MCF 10A (cell line): ENCODE measurements around the gene CIDEA. TPM values are rescaled to one million over a fixed set of nuclear protein-coding genes. Genes with fewer than 3 reads are reported as not detected.

ENCODE experiments used
- BruUV-seq: library from RNA; stranded (reverse); fragments of 400-500 nt; replicated peaks from 2 replicates; lab custom pipeline; 2021; lab: Mats Ljungman, UMichigan
- CTCF ChIA-PET: fragments of 300-600 bp; sonication (Branson Sonifier 250); formaldehyde crosslinking; extraction: SDS; loops from one replicate; lab custom pipeline; 2021; ENCODE audit warnings: antibody characterized with exemption, inconsistent platforms; lab: Yijun Ruan, JAX
- POLR2A ChIA-PET: fragments of 300-600, 350-650 bp; sonication (Branson Sonifier 250); formaldehyde crosslinking; extraction: SDS; loops from one replicate; lab custom pipeline; 2020; ENCODE audit warnings: antibody characterized with exemption, inconsistent platforms; lab: Yijun Ruan, JAX
- DNase-seq: peaks from one replicate; pipeline ENCODE4 v3.0.0-alpha.2; 2018; ENCODE audit not compliant: unreplicated experiment
- H3K27ac Mint-ChIP-seq: one replicate; pipeline ENCODE4 v1.8.0; 2022; ENCODE audit warnings: mild to moderate bottlenecking, low read depth, mixed read lengths; ENCODE audit not compliant: unreplicated experiment
- H3K27me3 Mint-ChIP-seq: one replicate; pipeline ENCODE4 v1.8.0; 2022; ENCODE audit warnings: mixed read lengths; ENCODE audit not compliant: insufficient read depth, unreplicated experiment
- H3K36me3 Mint-ChIP-seq: one replicate; pipeline ENCODE4 v1.8.0; 2022; ENCODE audit warnings: mild to moderate bottlenecking, moderate library complexity, mixed read lengths; ENCODE audit not compliant: insufficient read depth, unreplicated experiment
- H3K4me1 Mint-ChIP-seq: one replicate; pipeline ENCODE4 v1.8.0; 2022; ENCODE audit warnings: mixed read lengths; ENCODE audit not compliant: insufficient read depth, unreplicated experiment
- H3K4me3 Mint-ChIP-seq: one replicate; pipeline ENCODE4 v1.8.0; 2022; ENCODE audit warnings: mild to moderate bottlenecking, moderate library complexity, mixed read lengths; ENCODE audit not compliant: unreplicated experiment
- H3K9me3 Mint-ChIP-seq: one replicate; pipeline ENCODE4 v1.8.0; 2022; ENCODE audit warnings: mixed read lengths; ENCODE audit not compliant: unreplicated experiment
- intact Hi-C: fragments of 100-400 bp; cut with micrococcal nuclease; formaldehyde crosslinking; loops from 2 replicates; pipeline ENCODE4 v1.14.1; 2022
- total RNA-seq: library from RNA; stranded (reverse); gene quantifications from 2 replicates; pipeline ENCODE4 v1.2.3, GENCODE V29; 2022
- TF ChIP-seq, protein P1 (sequence below): fragments of 200-600 bp; IDR thresholded peaks from one replicate; pipeline ENCODE4 v1.8.0; 2022; ENCODE audit warnings: antibody characterized with exemption, mild to moderate bottlenecking; ENCODE audit not compliant: unreplicated experiment

The CIDEA gene
- total RNA-seq, 1 experiment from 2014 or later: not detected

DNA sequence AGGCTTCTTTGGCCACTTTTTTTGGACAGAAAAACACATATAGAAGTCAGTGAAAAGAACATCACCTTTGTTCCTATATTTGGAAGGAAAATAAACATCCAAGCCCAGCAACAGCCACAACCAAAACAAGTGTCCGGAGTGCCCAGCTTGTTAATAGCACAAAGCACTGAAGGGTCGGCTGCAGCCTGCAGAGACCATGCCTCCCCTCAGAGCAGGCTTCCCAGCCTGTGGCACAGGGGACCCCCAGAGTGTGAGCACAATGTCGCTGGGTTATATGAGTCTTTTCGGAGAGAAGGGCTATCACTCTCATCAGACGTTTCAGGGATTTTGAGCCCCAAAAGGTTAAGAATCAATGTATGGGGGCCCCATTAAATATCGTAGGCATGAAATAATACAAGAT is 6.2 kb upstream of the CIDEA start:
- intact Hi-C loops: no loop called here
- TF ChIP-seq, protein P1, sequence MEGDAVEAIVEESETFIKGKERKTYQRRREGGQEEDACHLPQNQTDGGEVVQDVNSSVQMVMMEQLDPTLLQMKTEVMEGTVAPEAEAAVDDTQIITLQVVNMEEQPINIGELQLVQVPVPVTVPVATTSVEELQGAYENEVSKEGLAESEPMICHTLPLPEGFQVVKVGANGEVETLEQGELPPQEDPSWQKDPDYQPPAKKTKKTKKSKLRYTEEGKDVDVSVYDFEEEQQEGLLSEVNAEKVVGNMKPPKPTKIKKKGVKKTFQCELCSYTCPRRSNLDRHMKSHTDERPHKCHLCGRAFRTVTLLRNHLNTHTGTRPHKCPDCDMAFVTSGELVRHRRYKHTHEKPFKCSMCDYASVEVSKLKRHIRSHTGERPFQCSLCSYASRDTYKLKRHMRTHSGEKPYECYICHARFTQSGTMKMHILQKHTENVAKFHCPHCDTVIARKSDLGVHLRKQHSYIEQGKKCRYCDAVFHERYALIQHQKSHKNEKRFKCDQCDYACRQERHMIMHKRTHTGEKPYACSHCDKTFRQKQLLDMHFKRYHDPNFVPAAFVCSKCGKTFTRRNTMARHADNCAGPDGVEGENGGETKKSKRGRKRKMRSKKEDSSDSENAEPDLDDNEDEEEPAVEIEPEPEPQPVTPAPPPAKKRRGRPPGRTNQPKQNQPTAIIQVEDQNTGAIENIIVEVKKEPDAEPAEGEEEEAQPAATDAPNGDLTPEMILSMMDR: no peak
- no TSS peak for BruUV-seq
- ChIA-PET POLR2A (interaction anchor here (1.2 kb wide), 1 partner anchor 12 kb away, joined by 3 read pairs; no protein-coding TSS in a partner anchor), CTCF (interaction anchor here (0.6 to 1.8 kb wide), 5 partner anchors 9 to 163 kb away, joined by 3 to 11 read pairs (median 3); partner anchors contain the start of gene ANKRD62)
- Mint-ChIP-seq H3K4me3 (no peak overlapping the region), H3K27ac (no peak overlapping the region), H3K9me3 (no peaks in the 10 kb centered on the region), H3K4me1 (no peaks in the 10 kb centered on the region), H3K27me3 (peaks cover 16% of the 10 kb centered on the region), H3K36me3 (no peaks in the 10 kb centered on the region)
- DNase-seq: no peak

DNA sequence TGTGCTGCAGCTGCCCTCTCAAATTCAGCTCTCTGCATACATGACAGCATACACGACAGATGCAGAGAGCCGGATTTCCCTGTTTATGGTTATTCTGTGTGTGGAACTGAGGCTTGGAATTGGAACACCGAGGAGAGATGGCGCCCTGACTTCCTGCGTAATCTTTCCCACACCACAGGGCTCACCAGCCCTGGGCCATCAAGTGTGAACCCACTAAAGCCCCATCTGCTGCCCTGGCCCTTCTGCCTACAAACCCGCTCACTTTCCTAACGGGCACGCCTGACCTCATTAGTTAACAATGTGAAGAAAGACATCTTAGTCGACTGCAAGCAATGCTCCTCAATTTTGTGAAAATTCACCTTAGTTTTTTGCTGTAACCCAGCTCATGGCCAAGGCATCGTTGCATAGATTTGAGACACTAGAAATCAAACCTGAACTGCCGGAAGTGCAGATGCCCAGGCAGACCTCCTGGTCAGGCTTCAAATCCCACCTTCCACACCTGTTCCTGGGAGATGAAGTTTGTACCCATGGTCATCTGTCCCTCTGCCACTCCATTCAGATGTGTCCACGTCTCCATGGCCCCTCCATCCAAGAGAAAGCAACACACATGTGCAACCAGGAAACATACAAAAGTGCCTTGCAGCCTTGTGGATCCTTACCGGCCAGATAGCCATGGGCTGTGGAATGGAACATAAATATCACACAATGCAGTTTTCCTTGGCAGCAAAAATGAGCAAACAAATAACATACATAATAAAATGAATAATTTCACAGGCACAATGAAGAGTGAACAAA is 5.0 kb upstream of the CIDEA start:
- TF ChIP-seq, protein P1: no peak
- intact Hi-C loops: no loop called here
- Mint-ChIP-seq H3K4me1 (no peaks in the 10 kb centered on the region), H3K4me3 (no peak overlapping the region), H3K27me3 (peaks cover 16% of the 10 kb centered on the region), H3K9me3 (no peaks in the 10 kb centered on the region), H3K36me3 (no peaks in the 10 kb centered on the region), H3K27ac (no peak overlapping the region)
- DNase-seq: no peak
- ChIA-PET CTCF (interaction anchor here (0.7 to 1.8 kb wide), 2 partner anchors 13 to 110 kb away, joined by 3 to 11 read pairs; no protein-coding TSS in a partner anchor), POLR2A (interaction anchor here (1.2 kb wide), 1 partner anchor 13 kb away, joined by 3 read pairs; no protein-coding TSS in a partner anchor)
- BruUV-seq: no TSS peak

DNA sequence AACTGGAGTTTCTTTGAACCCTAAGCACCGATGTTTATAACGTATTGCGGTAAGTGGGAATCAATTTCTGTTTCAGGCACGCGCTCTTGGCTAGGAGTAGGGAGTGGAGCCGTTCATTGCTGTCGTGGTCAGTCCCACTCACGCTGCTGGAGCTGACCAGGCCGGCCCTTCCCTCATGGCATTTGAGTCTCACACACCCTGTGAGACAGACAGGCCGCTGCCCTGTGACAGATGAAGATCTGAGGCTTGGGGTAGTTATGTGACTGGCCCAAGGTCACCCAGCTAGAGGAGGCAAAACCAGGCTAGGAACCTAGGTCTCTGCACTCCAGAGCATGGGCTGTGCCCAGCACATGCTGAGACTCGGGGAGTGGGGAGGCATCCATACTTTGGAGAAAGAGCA is 2.9 kb upstream of the CIDEA start:
- ChIA-PET CTCF (interaction anchor here (0.6 to 1.4 kb wide), 4 partner anchors 15 to 212 kb away, joined by 3 to 4 read pairs (median 3); no protein-coding TSS in a partner anchor), POLR2A (no interaction called here)
- no peak overlapping the region for H3K4me3 Mint-ChIP-seq
- H3K27me3 Mint-ChIP-seq: peaks cover 16% of the 10 kb centered on the region
- H3K27ac Mint-ChIP-seq: no peak overlapping the region
- BruUV-seq: no TSS peak
- DNase-seq: no peak
- TF ChIP-seq, protein P1: no peak
- H3K9me3 Mint-ChIP-seq: no peaks in the 10 kb centered on the region
- intact Hi-C loops: no loop called here
- H3K4me1 Mint-ChIP-seq: peaks cover 11% of the 10 kb centered on the region
- no peaks in the 10 kb centered on the region for H3K36me3 Mint-ChIP-seq

DNA sequence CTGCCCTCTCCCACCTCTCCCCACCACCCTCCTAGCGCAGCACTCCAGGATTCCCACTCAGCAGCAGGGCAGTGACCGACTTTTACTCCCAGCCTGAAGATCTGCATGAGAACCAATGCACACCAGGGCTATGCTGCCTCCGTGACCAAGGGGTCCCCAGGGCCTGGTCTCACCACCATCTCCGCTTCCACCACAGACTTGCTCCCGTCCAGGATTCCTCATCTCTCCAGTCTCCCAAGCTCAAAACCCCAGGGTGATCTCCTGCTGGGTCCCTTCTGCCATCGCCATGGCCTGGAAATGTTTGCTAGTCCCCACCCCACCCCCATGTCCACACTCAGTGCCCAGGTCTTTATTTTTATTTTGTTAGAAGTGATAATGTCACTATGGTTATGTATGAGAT is 2.1 kb upstream of the CIDEA start:
- TF ChIP-seq, protein P1: no peak
- CTCF ChIA-PET: interaction anchor here (1.1 to 1.4 kb wide), 3 partner anchors 15 to 32 kb away, joined by 3 to 4 read pairs (median 4); no protein-coding TSS in a partner anchor
- POLR2A ChIA-PET: no interaction called here
- Mint-ChIP-seq H3K9me3 (no peaks in the 10 kb centered on the region), H3K27ac (no peak overlapping the region), H3K4me3 (no peak overlapping the region), H3K27me3 (peaks cover 16% of the 10 kb centered on the region), H3K4me1 (peaks cover 16% of the 10 kb centered on the region), H3K36me3 (no peaks in the 10 kb centered on the region)
- intact Hi-C loops: no loop called here
- BruUV-seq: no TSS peak
- DNase-seq: no peak
